ENCODE results near the gene PLCB3. TPM values are rescaled to one million over a fixed set of nuclear protein-coding genes. Genes with fewer than 3 reads are reported as not detected.

PLCB3 gene
- total and polyA plus RNA-seq, 2 of the 13 experiments (the other 11 are each of a cell fraction or from before 2014, with no cell fraction given) = 7.5 to 13.8 TPM

DNA sequence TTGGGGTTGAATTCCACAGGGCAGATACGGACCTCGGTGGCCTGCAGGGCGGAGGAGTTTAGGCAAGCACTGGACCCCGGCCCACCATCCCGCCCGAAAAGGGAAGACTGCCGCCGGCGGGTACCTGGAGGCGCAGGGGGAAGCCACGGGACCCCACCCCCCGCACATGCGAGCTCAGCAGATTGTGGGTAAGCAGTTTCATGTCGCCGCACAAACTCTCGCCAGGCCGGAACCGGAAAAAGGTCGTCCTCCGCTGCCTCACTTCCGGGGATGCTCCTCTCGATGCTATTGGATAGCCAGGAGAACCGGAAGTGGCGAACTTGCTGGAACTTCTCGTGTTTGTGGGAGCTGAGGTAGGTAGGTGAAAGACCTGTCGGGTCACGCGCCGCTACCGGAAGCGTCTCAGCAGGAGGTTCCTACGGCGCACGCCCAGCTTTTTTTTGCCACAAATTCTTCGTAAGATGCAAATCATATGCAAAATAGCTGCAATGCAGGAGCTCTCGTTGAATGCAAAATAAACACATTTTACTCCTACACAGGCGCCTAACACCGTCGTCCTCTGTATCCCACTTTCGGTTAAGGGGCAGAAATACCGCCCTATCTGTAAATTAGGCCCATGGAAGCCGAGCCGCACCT is 66.1 kb downstream of the PLCB3 start, which contains the start of gene TRMT112 (continued):
- TF ChIP-seq, protein P1, sequence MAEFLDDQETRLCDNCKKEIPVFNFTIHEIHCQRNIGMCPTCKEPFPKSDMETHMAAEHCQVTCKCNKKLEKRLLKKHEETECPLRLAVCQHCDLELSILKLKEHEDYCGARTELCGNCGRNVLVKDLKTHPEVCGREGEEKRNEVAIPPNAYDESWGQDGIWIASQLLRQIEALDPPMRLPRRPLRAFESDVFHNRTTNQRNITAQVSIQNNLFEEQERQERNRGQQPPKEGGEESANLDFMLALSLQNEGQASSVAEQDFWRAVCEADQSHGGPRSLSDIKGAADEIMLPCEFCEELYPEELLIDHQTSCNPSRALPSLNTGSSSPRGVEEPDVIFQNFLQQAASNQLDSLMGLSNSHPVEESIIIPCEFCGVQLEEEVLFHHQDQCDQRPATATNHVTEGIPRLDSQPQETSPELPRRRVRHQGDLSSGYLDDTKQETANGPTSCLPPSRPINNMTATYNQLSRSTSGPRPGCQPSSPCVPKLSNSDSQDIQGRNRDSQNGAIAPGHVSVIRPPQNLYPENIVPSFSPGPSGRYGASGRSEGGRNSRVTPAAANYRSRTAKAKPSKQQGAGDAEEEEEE (CRISPR knock-in tag; IDR thresholded peaks at IDR 0.05; ENCODE audit: borderline replicate concordance) = no peak
- TF ChIP-seq CAMTA2 (CRISPR knock-in tag; IDR thresholded peaks at IDR 0.05; ENCODE audit: borderline replicate concordance) (0 out of 2 replicates have a peak, but pooled peaks have one; percentile 56), SRSF1 (optimal IDR thresholded peaks at IDR 0.05; ENCODE audit: low read depth, low read length) (no peak), ZNF264 (CRISPR knock-in tag; IDR thresholded peaks at IDR 0.05) (peak; percentile 45), NR2F1 (CRISPR knock-in tag; IDR thresholded peaks at IDR 0.05) (0 out of 4 replicates have a peak, but pooled peaks of 1 of the 2 experiments have one; percentile 20), ELF4 (CRISPR knock-in tag; IDR thresholded peaks at IDR 0.05; ENCODE audit: borderline replicate concordance) (peak; percentile 92; the same call in 1 of the 2 replicates), SIN3A (IDR thresholded peaks at IDR 0.05; ENCODE audit: borderline replicate concordance, low read depth, low read length) (no peak), GABPB1 (CRISPR knock-in tag; IDR thresholded peaks at IDR 0.05) (peak; percentile 95), BCL6 (CRISPR knock-in tag; IDR thresholded peaks at IDR 0.05) (0 out of 2 replicates have a peak, but pooled peaks have one; percentile 6), SOX6 (IDR thresholded peaks at IDR 0.05) (no peak), SOX6 (CRISPR knock-in tag; IDR thresholded peaks at IDR 0.05) (peak; percentile 28), FOXK1 (CRISPR knock-in tag; IDR thresholded peaks at IDR 0.05; ENCODE audit: borderline replicate concordance, low read depth) (peak; percentile 51; the same call in 1 of the 2 replicates), REPIN1 (CRISPR knock-in tag; IDR thresholded peaks at IDR 0.05; ENCODE audit: borderline replicate concordance, low read depth) (peak; percentile 78), KMT2B (CRISPR knock-in tag; IDR thresholded peaks at IDR 0.05) (peak; percentile 40; the same call in 1 of the 2 replicates), ZNF430 (CRISPR knock-in tag; IDR thresholded peaks at IDR 0.05) (peak; percentile 77; the same call in 1 of the 2 replicates)
- TF ChIP-seq, protein P2, sequence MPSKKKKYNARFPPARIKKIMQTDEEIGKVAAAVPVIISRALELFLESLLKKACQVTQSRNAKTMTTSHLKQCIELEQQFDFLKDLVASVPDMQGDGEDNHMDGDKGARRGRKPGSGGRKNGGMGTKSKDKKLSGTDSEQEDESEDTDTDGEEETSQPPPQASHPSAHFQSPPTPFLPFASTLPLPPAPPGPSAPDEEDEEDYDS (CRISPR knock-in tag; IDR thresholded peaks at IDR 0.05) = peak; percentile 35; the same call in 1 of the 2 replicates
- TF ChIP-seq, protein P3, sequence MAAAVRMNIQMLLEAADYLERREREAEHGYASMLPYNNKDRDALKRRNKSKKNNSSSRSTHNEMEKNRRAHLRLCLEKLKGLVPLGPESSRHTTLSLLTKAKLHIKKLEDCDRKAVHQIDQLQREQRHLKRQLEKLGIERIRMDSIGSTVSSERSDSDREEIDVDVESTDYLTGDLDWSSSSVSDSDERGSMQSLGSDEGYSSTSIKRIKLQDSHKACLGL (CRISPR knock-in tag; IDR thresholded peaks at IDR 0.05) = peak; percentile 77
- TF ChIP-seq, protein P4, sequence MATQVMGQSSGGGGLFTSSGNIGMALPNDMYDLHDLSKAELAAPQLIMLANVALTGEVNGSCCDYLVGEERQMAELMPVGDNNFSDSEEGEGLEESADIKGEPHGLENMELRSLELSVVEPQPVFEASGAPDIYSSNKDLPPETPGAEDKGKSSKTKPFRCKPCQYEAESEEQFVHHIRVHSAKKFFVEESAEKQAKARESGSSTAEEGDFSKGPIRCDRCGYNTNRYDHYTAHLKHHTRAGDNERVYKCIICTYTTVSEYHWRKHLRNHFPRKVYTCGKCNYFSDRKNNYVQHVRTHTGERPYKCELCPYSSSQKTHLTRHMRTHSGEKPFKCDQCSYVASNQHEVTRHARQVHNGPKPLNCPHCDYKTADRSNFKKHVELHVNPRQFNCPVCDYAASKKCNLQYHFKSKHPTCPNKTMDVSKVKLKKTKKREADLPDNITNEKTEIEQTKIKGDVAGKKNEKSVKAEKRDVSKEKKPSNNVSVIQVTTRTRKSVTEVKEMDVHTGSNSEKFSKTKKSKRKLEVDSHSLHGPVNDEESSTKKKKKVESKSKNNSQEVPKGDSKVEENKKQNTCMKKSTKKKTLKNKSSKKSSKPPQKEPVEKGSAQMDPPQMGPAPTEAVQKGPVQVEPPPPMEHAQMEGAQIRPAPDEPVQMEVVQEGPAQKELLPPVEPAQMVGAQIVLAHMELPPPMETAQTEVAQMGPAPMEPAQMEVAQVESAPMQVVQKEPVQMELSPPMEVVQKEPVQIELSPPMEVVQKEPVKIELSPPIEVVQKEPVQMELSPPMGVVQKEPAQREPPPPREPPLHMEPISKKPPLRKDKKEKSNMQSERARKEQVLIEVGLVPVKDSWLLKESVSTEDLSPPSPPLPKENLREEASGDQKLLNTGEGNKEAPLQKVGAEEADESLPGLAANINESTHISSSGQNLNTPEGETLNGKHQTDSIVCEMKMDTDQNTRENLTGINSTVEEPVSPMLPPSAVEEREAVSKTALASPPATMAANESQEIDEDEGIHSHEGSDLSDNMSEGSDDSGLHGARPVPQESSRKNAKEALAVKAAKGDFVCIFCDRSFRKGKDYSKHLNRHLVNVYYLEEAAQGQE (IDR thresholded peaks at IDR 0.05; ENCODE audit: borderline replicate concordance in 1 of 2, low read depth in 1 of 2, low read length in 2 of 2) = peak in 1 of 2 experiments; percentile 32; a peak in 1 of 4 replicates
- TF ChIP-seq, protein P5, sequence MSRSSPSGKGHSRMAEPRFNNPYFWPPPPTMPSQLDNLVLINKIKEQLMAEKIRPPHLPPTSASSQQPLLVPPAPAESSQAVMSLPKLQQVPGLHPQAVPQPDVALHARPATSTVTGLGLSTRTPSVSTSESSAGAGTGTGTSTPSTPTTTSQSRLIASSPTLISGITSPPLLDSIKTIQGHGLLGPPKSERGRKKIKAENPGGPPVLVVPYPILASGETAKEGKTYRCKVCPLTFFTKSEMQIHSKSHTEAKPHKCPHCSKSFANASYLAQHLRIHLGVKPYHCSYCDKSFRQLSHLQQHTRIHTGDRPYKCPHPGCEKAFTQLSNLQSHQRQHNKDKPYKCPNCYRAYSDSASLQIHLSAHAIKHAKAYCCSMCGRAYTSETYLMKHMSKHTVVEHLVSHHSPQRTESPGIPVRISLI (CRISPR knock-in tag; IDR thresholded peaks at IDR 0.05; ENCODE audit: borderline replicate concordance) = peak; percentile 83; the same call in 1 of the 2 replicates
- TF ChIP-seq, protein P6, sequence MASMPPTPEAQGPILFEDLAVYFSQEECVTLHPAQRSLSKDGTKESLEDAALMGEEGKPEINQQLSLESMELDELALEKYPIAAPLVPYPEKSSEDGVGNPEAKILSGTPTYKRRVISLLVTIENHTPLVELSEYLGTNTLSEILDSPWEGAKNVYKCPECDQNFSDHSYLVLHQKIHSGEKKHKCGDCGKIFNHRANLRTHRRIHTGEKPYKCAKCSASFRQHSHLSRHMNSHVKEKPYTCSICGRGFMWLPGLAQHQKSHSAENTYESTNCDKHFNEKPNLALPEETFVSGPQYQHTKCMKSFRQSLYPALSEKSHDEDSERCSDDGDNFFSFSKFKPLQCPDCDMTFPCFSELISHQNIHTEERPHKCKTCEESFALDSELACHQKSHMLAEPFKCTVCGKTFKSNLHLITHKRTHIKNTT (CRISPR knock-in tag; IDR thresholded peaks at IDR 0.05) = no peak
